T-helper 2 cell treated with Interferon-gamma antibody and Interleukin-4, amounts not matched to agents 100 ng/mL and 5 ng/mL, for 36 hours (primary cell): ENCODE results near the gene VPREB1. TPM values are rescaled to one million over a fixed set of nuclear protein-coding genes. Genes with fewer than 3 reads are reported as not detected.
"Not testable (repeated sequence)": the region's sequence is repeated elsewhere in the genome, so short reads cannot be mapped to it uniquely, and the experiment has no call there.

Experiments
- intact Hi-C: fragments of 100-400 bp; cut with micrococcal nuclease; formaldehyde crosslinking; loops from one replicate; pipeline ENCODE4 v1.15.1; 2023
- total RNA-seq: library from RNA; stranded (reverse); gene quantifications from 2 replicates; pipeline ENCODE4 v1.2.3, GENCODE V29; 2022

The VPREB1 gene
- total RNA-seq, 1 donor from 2014 or later: not detected

- intact Hi-C loops: no loop called here
These were observed 1.4 kb upstream of the VPREB1 start for GRCh38 chr22:22243033-22243680.

- intact Hi-C loops: no loop called here
These were observed 797 bp downstream of the VPREB1 start for GRCh38 chr22:22245256-22245909.

- intact Hi-C loops: no loop called here
These were observed 1.4 kb downstream of the VPREB1 start for GRCh38 chr22:22245935-22246525.

GRCh38 chr22:22246706-22247105 lies 2.1 kb downstream of the VPREB1 start:
- intact Hi-C loops: no loop called here

GRCh38 chr22:22248878-22249277 lies 4.3 kb downstream of the VPREB1 start:
- intact Hi-C loops: no loop called here

GRCh38 chr22:22250651-22251050 lies 6.1 kb downstream of the VPREB1 start:
- intact Hi-C loops: not testable (repeated sequence)

GRCh38 chr22:22256133-22256532 lies 11.5 kb downstream of the VPREB1 start:
- intact Hi-C loops: not testable (repeated sequence)

- intact Hi-C loops: not testable (repeated sequence)
These were observed 14.2 kb downstream of the VPREB1 start for GRCh38 chr22:22258597-22259415.

- intact Hi-C loops: not testable (repeated sequence)
These were observed 15.6 kb downstream of the VPREB1 start for GRCh38 chr22:22260169-22260568.

- intact Hi-C loops: not testable (repeated sequence)
These were observed 16.0 kb downstream of the VPREB1 start for GRCh38 chr22:22260586-22260985.

GRCh38 chr22:22262332-22263074 lies 17.9 kb downstream of the VPREB1 start:
- intact Hi-C loops: not testable (repeated sequence)

GRCh38 chr22:22263823-22264222 lies 19.2 kb downstream of the VPREB1 start:
- intact Hi-C loops: not testable (repeated sequence)

- intact Hi-C loops: not testable (repeated sequence)
These were observed 25.6 kb downstream of the VPREB1 start for GRCh38 chr22:22270036-22270676.

GRCh38 chr22:22277423-22277822 lies 32.8 kb downstream of the VPREB1 start:
- intact Hi-C loops: not testable (repeated sequence)

GRCh38 chr22:22284962-22285756 lies 40.6 kb downstream of the VPREB1 start:
- intact Hi-C loops: not testable (repeated sequence)

- intact Hi-C loops: not testable (repeated sequence)
These were observed 42.0 kb downstream of the VPREB1 start for GRCh38 chr22:22286390-22287105.

GRCh38 chr22:22287106-22287626 lies 42.6 kb downstream of the VPREB1 start:
- intact Hi-C loops: not testable (repeated sequence)

GRCh38 chr22:22289666-22290065 lies 45.1 kb downstream of the VPREB1 start:
- intact Hi-C loops: not testable (repeated sequence)
